Natural killer cell (primary cell): ENCODE data around the gene ARSG. TPM values are rescaled to one million over a fixed set of nuclear protein-coding genes. Genes with fewer than 3 reads are reported as not detected.
A peak's percentile ranks its signal among the peaks of the same experiment; 100 is the strongest.

Experiments used
- ATAC-seq, 3 donors: fragments of 150-1000 bp in 2 of 3; fragments of 200-7000 bp in 1 of 3; cut with Tn5 transposase; 1 replicate in 1 of 3; 2 replicates in 2 of 3; pipeline ENCODE4 v1.10.0; 2021; ENCODE audit warnings: mild to moderate bottlenecking in 2 of 3, moderate library complexity in 2 of 3
- DNase-seq, 2 donors: peaks; one replicate each; pipeline versions ENCODE4 v3.0.0 to v3.0.0-alpha.2; 2013 to 2021; ENCODE audit warnings: mixed read lengths in 1 of 2
- H3K27ac ChIP-seq: one replicate; pipeline ENCODE4 v1.5.1; 2013; ENCODE audit warnings: mild to moderate bottlenecking, low read length
- H3K27me3 ChIP-seq: one replicate; pipeline ENCODE4 v1.6.1; 2013; ENCODE audit warnings: low read length; ENCODE audit not compliant: control insufficient read depth, insufficient read depth
- H3K36me3 ChIP-seq: one replicate; pipeline ENCODE4 v1.6.1; 2013; ENCODE audit warnings: low read length; ENCODE audit not compliant: control insufficient read depth, insufficient read depth
- H3K4me1 ChIP-seq: one replicate; pipeline ENCODE4 v1.6.1; 2013; ENCODE audit warnings: low read length; ENCODE audit not compliant: control insufficient read depth, insufficient read depth
- H3K4me3 ChIP-seq: one replicate; pipeline ENCODE4 v1.5.1; 2013; ENCODE audit warnings: low read length
- H3K9me3 ChIP-seq: one replicate; pipeline ENCODE4 v1.6.1; 2013; ENCODE audit warnings: low read length; ENCODE audit not compliant: control insufficient read depth, insufficient read depth
- H3K27ac Mint-ChIP-seq, 2 donors: one replicate each; pipeline ENCODE4 v1.8.0; 2022; ENCODE audit warnings: mild to moderate bottlenecking in 2 of 2, mixed read lengths in 2 of 2, moderate library complexity in 1 of 2
- H3K27me3 Mint-ChIP-seq, 2 donors: one replicate each; pipeline ENCODE4 v1.8.0; 2022; ENCODE audit warnings: low read depth in 2 of 2, mixed read lengths in 2 of 2
- H3K36me3 Mint-ChIP-seq: one replicate; pipeline ENCODE4 v1.8.0; 2022; ENCODE audit warnings: mixed read lengths
- H3K4me1 Mint-ChIP-seq, 2 donors: one replicate each; pipeline ENCODE4 v1.8.0; 2022; ENCODE audit warnings: mixed read lengths in 2 of 2
- H3K4me3 Mint-ChIP-seq: one replicate; pipeline ENCODE4 v1.8.0; 2022; ENCODE audit warnings: mild to moderate bottlenecking, moderate library complexity, mixed read lengths
- H3K9me3 Mint-ChIP-seq, 2 donors: one replicate each; pipeline ENCODE4 v1.8.0; 2022; ENCODE audit warnings: mixed read lengths in 2 of 2
- WGBS: methylation state at CpG from one replicate; pipeline ENCODE4 v1.1.7; 2013; ENCODE audit warnings: missing lambda C conversion rate; ENCODE audit not compliant: insufficient coverage; 5-methylcytosine and 5-hydroxymethylcytosine counted together
- intact Hi-C: fragments of 100-400 bp; cut with micrococcal nuclease; formaldehyde crosslinking; loops from one replicate; pipeline ENCODE4 v1.14.2; 2022
- total RNA-seq, 4 donors: library from RNA; stranded (reverse); fragments of 120-200 nt in 1 of 4; gene quantifications; one replicate each; pipeline versions ENCODE4 v1.2.3 to v1.2.4, GENCODE V29; 2013 to 2022
- TF ChIP-seq, protein P1 (sequence below): fragments of 200-600 bp; IDR thresholded peaks from one replicate; pipeline ENCODE4 v1.8.0; 2022; ENCODE audit warnings: antibody characterized with exemption

ARSG gene
- total RNA-seq, 3 donors from 2014 or later (not counting 1 experiment from before 2014, with no cell fraction given) = 34.8 to 52.3 (median 39.3) TPM

DNA sequence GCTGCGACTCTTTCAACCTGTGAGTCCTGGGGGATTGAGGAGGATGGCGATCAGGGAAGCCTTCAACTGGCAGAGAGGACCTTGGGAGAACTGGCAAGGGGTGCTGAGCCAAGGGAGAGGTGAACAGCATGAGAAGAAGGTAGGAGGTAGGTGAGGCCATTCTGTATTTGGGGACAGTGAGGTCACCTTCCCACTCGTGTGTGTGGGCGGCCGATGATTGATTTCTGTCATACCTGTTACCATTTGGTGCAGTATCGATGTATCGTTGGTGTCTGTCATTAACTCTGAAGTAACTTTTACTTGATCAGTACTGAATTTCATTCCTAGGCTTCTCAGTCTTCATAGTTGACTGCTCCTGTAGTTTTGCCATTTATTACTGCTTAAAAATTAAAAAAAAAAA lies 3.8 kb downstream of the ARSG start:
- no peaks in the 10 kb centered on the region for H3K9me3 Mint-ChIP-seq
- H3K36me3 ChIP-seq = no peaks in the 10 kb centered on the region
- H3K4me3 Mint-ChIP-seq = peak overlapping the region; percentile 69
- peaks cover 61% of the 10 kb centered on the region for H3K4me1 ChIP-seq
- intact Hi-C loops = loop anchor here (10.0 kb wide), 1 partner anchor 140 kb away; no protein-coding TSS in a partner anchor
- WGBS = 91% methylated on average over 7 of the region's 7 CpGs
- H3K9me3 ChIP-seq = no peaks in the 10 kb centered on the region
- TF ChIP-seq, protein P1, sequence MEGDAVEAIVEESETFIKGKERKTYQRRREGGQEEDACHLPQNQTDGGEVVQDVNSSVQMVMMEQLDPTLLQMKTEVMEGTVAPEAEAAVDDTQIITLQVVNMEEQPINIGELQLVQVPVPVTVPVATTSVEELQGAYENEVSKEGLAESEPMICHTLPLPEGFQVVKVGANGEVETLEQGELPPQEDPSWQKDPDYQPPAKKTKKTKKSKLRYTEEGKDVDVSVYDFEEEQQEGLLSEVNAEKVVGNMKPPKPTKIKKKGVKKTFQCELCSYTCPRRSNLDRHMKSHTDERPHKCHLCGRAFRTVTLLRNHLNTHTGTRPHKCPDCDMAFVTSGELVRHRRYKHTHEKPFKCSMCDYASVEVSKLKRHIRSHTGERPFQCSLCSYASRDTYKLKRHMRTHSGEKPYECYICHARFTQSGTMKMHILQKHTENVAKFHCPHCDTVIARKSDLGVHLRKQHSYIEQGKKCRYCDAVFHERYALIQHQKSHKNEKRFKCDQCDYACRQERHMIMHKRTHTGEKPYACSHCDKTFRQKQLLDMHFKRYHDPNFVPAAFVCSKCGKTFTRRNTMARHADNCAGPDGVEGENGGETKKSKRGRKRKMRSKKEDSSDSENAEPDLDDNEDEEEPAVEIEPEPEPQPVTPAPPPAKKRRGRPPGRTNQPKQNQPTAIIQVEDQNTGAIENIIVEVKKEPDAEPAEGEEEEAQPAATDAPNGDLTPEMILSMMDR = no peak
- no peaks in the 10 kb centered on the region for H3K27me3 Mint-ChIP-seq
- peaks cover 58 to 59% of the 10 kb centered on the region in 2 donors for H3K4me1 Mint-ChIP-seq
- no peaks in the 10 kb centered on the region for H3K36me3 Mint-ChIP-seq
- no peak for ATAC-seq
- no peak for DNase-seq
- H3K27me3 ChIP-seq = no peaks in the 10 kb centered on the region
- H3K27ac Mint-ChIP-seq = peak overlapping the region; percentile 54 to 99
- no peak overlapping the region for H3K27ac ChIP-seq
- no peak overlapping the region for H3K4me3 ChIP-seq

DNA sequence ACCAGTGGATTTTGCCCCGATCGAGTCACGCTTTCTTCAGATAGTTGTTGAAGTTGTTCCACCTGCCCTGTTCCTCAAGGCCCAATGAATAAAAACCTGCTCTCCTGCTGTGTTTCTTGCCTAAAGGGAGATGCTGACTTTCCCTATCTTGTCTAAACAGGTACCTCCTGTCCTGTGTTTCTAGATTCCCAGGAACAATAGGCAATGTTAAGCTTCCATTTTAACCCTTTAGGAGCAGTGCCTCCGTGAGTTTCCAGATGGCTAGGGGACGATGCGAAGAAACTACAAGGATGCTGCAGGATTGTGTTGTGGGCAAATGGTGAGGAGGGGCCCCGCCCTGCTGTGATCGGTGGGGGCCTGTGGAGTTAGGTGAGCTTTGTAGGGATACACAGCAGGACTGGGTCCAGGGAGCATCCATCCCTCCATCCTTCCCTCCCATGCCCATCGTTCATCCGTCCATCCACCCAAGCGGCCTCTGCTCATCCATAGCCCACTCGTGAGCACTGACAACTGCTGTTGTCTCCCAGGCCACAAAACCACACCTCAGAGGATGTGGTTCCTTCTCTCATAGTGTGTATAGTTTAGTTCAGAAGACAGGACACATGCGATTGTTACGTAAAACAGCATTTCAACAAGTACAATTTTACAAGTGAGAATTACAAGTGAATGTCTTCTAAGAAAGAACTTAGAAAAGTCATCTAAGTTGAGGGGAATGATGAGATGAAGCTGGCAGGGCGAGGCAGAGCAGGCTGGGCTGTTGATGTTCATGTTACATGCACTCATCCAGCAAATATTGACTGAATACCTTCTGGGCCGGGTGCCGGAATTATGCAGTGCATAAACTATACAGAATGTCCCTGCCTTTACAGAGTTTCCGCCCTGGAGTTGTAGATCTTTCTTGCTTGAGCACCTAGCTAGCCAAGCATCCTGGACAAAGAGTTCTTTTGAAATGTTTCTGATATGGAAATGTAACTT lies 5.2 kb downstream of the ARSG start:
- peaks cover 53 to 55% of the 10 kb centered on the region in 2 donors for H3K4me1 Mint-ChIP-seq
- Histone ChIP-seq H3K9me3 (no peaks in the 10 kb centered on the region), H3K27ac (peak overlapping the region; percentile 78), H3K4me1 (peaks cover 55% of the 10 kb centered on the region), H3K36me3 (no peaks in the 10 kb centered on the region), H3K27me3 (no peaks in the 10 kb centered on the region), H3K4me3 (no peak overlapping the region)
- intact Hi-C loops = loop anchor here (1.0 to 10.0 kb wide), 4 partner anchors 16 to 138 kb away; no protein-coding TSS in a partner anchor
- TF ChIP-seq, protein P1 = no peak
- no peaks in the 10 kb centered on the region for H3K9me3 Mint-ChIP-seq
- H3K4me3 Mint-ChIP-seq = peak overlapping the region; percentile 73
- no peaks in the 10 kb centered on the region for H3K36me3 Mint-ChIP-seq
- no peaks in the 10 kb centered on the region for H3K27me3 Mint-ChIP-seq
- ATAC-seq (peak; percentile 43 to 62 (median 59)), DNase-seq (peak; percentile 56 to 91)
- peak overlapping the region; percentile 89 to 91 for H3K27ac Mint-ChIP-seq
- 52% methylated on average over 13 of the region's 18 CpGs for WGBS

DNA sequence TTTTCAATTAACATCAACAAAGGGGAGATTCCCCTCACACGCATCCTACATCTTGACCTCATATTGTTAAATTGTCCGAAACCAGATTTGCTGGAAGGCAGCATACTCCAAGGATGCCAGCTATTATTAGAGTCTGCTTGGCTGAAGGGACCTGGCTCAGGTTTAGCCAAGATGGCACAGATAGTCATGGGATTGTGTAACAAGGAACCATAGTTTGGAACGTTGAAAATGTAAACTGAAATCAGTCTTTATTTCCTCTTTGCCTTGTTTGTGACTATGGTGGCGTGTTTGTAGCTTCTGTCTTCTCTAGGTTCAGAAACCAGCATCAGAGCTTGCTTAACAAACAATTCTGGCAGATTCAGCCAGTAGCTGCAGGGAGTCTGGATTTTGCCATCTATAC lies 5.9 kb downstream of the ARSG start:
- no peaks in the 10 kb centered on the region for H3K27me3 ChIP-seq
- H3K36me3 ChIP-seq = no peaks in the 10 kb centered on the region
- intact Hi-C loops = loop anchor here (2.0 to 10.0 kb wide), 3 partner anchors 16 to 138 kb away; no protein-coding TSS in a partner anchor
- peak overlapping the region; percentile 78 for H3K27ac ChIP-seq
- Mint-ChIP-seq H3K9me3 (no peaks in the 10 kb centered on the region), H3K27me3 (no peaks in the 10 kb centered on the region), H3K4me3 (peak overlapping the region; percentile 73), H3K36me3 (no peaks in the 10 kb centered on the region), H3K27ac (peak overlapping the region; percentile 89 to 91), H3K4me1 (peaks cover 55 to 57% of the 10 kb centered on the region in 2 donors)
- ATAC-seq (no peak), DNase-seq (peak in 1 of 2 donors; percentile 38)
- peaks cover 53% of the 10 kb centered on the region for H3K4me1 ChIP-seq
- 49% methylated on average over 4 of the region's 4 CpGs for WGBS
- no peak overlapping the region for H3K4me3 ChIP-seq
- TF ChIP-seq, protein P1 = no peak
- H3K9me3 ChIP-seq = no peaks in the 10 kb centered on the region
